RCC 7860 (cell line): Measurements from ENCODE around the gene CITED1.
"Not testable (repeated sequence)": the region's sequence is repeated elsewhere in the genome, so short reads cannot be mapped to it uniquely, and the experiment has no call there.

Experiments used
- DNase-seq: peaks from one replicate; pipeline ENCODE4 v3.0.0-alpha.2; 2015; ENCODE audit warnings: low spot score
- FAIRE-seq: peaks from 2 replicates; lab custom pipeline; 2012; peaks lifted over from hg19 to GRCh38; lab: Jason Lieb, UNC

The CITED1 gene, protein sequence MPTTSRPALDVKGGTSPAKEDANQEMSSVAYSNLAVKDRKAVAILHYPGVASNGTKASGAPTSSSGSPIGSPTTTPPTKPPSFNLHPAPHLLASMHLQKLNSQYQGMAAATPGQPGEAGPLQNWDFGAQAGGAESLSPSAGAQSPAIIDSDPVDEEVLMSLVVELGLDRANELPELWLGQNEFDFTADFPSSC

GRCh38 chrX:72305286-72306084 is at the start of gene CITED1:
Gene CITED1 (minus strand): TSS chrX:72305914. CDS start chrX:72302869, 3,045 bp downstream.
- FAIRE-seq, result no peak
- no peak for DNase-seq

DNA sequence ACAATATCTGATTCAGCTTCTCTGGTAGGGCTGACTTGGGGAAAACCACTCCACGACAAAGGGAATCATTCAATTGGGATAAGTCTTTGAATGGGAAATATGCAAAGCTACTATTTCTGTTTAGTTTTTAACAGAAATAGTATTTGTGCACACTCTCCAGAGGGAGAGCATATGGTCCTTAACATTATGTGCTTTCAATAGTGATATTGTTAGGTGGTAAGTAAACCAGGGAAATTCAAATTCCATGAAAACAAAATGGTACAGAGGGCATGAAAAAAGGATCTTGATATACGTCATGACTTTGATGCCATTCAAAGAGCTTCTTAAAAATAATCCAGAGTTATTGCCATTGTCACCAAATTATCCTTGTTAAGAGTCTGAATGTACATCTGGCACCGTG is 47.1 kb upstream of the CITED1 start:
- FAIRE-seq (no peak), DNase-seq (no peak)

DNA sequence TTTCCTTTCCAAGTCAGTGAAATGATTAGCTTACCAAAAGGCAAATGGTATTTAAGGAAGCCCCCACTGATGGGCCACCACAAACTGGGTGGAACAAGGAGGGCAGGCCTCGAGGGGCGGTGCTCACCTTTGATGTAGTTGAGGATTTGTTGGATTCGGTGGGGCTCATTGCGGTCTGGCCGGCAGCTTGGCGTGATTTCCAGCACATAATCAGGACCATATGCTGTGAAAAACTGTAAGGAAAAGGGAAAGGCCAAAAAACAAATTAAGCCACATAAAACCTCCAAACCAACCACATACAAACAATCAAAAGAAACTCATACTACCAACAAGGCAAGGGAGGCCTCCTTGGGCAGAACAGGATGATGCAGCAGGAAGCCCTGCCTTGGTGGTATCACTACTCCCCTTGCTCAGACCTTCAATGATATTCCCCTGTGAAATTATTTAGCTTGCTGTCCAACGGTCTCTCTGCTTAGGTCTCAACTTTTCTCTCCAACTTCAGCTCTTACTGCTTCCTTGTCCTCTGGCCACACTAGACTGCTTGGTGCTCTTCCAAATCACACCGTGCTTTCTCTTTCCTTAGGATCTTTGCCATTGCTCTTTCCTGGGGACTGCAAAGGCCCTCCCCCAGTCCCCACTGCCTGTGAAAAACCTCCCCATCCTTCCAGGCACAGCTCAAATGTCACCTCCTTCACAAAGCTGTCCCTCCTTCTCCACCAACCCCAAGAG is 46.1 kb upstream of the CITED1 start:
- no peak for FAIRE-seq
- DNase-seq, result no peak

DNA sequence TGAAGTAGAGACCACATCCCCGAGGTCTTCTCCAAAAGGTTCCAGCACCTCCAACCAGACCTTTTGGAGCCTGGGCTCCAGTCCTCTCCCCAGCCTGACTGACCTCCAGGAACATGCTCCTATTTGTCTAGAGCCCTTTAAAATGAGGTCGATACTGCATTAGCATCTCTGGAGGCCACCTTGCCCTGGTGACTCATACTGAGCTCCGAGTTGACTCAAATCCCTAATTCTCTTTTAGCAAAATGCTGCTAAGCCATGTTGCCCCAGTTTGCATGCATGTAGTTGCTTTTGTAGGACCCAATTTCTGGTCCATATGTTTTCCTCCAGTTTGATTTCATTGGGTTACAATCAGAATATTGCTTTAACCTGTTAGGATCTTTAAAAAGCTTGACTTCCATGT is 43.5 kb upstream of the CITED1 start:
- DNase-seq (no peak), FAIRE-seq (no peak)

GRCh38 chrX:72348247-72348979 is 42.7 kb upstream of the CITED1 start:
- no peak for FAIRE-seq

DNA sequence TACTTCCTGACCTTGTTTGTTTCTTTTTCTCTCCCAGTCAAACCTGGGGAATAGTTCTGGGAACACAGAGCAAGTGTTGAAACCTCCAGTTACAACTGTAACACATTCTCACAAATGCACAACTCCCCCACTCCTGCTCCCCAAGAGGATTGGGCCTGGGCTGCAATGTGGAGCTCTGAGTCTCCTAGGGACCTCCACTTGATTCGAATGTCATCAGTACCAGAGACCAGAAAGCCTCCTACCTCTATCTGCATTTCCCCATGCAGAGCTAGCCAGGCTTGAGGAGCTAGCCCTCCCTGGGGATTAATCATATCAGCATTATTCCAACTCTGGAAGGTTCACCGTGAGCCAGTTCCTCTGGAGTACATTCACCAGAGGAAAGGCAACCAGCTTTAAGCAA is 41.7 kb upstream of the CITED1 start:
- FAIRE-seq, result no peak
- no peak for DNase-seq

More at GRCh38 chrX:72348247-72348979, 42.7 kb upstream of the CITED1 start:
- DNase-seq, result no peak

GRCh38 chrX:72346302-72346949 is 40.7 kb upstream of the CITED1 start:
- no peak for DNase-seq

DNA sequence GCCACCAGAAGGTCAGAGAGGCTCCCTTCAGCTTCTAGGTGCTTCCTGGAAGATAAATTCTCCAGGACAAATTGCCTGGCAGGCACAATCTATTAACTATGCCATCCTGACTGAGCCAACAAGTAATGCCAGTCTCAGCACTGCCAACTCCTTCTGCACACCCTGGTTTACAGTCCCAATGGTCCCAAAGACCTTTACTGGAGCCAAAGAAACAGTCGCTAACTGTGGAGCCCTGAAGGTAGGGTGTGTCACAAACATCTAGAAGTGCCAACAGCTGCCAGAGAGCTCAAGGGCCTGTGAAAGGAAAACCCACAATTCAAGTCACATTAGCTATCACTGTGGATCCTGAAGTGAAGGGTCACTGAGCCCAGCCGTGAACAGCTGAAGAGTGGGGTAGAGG is 34.9 kb upstream of the CITED1 start:
- DNase-seq, result no peak
- no peak for FAIRE-seq

More at GRCh38 chrX:72346302-72346949, 40.7 kb upstream of the CITED1 start:
- no peak for FAIRE-seq

DNA sequence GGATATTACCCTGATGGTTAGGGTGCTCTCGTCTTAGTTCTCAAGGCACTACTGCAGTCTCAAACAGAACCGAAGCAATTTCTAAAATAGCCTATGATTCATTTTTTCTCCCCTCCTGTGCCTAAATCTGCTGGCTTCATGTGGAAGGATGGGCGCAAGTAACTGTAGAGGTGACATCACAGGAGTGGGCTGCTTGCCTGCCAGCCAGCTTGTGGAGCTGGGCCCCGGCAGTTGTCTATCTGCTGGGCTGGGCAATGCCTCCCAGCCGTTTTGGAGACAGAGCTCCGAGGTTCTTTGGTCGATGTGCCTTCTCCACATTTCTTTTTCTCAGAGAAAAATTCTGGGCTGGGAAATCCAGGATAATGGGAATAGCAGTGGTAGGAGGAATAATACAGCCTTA is 34.3 kb upstream of the CITED1 start:
- no peak for FAIRE-seq
- DNase-seq, result no peak

- DNase-seq (no peak), FAIRE-seq (no peak)
Measured at GRCh38 chrX:72330131-72330530, 24.4 kb upstream of the CITED1 start.

GRCh38 chrX:72326605-72327300 is 21.0 kb upstream of the CITED1 start:
- FAIRE-seq (no peak), DNase-seq (no peak)

- not testable (repeated sequence) for FAIRE-seq, DNase-seq
Measured at GRCh38 chrX:72319651-72320050, 13.9 kb upstream of the CITED1 start.

DNA sequence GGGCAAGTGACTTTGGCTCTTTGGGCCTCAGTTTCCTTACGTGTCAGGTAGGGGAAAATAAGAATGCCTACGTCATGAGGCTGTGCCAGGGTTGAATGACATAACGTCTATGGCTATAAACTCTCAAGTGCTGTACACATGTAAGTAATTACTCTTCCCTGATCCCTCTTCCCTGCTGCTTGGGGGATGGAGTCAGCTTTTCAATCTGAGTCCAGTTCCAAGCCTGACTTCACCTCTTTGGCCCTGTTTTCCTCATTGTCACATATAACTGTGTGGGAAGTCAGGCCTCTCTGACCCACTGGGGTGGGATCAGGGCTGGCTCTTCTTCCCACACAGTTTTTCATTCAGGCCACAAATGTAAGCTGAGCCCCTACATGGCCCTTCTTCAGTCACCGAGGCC is 11.4 kb upstream of the CITED1 start:
- FAIRE-seq, result no peak

DNA sequence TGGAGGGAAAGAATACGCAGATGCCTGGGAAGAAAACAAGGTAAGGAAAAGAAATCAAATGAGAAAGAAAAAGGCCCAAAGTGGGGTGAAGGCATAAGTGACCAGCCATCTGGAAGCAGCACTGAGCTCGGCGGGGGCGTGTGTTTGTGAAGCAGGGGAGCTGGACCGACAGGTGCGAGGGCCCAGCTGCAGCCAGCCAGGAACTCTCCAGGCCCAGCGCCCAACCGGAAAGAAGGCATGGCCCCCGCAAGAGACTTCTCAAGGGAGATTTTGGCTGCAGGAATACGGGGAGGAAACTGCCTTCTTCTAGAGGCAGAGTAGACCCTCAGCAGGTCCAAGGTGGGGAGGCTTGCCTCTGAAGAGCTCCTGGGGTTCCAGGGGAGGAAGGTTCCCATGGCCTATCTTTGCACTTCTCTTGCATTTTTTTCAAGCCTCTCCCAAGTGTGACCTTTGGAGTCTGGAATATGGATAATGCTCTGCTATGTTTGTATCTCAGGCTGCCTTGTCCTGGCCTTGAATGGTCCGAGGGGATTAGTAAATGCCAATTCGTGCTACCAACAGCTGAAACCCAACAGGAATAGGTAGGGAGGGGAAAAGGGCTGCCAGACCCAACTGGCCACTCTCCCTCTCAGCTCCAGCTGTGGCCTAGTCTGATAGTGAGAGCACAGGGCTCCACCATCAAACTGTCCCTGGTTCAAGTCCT is 10.8 kb upstream of the CITED1 start:
- DNase-seq (no peak), FAIRE-seq (no peak)

More for the DNA sequence above, 11.4 kb upstream of the CITED1 start:
- no peak for DNase-seq

GRCh38 chrX:72314881-72315280 is 9.2 kb upstream of the CITED1 start:
- FAIRE-seq, result no peak

GRCh38 chrX:72313707-72314641 is 8.3 kb upstream of the CITED1 start:
- DNase-seq, result no peak

More at GRCh38 chrX:72314881-72315280, 9.2 kb upstream of the CITED1 start:
- no peak for DNase-seq

DNA sequence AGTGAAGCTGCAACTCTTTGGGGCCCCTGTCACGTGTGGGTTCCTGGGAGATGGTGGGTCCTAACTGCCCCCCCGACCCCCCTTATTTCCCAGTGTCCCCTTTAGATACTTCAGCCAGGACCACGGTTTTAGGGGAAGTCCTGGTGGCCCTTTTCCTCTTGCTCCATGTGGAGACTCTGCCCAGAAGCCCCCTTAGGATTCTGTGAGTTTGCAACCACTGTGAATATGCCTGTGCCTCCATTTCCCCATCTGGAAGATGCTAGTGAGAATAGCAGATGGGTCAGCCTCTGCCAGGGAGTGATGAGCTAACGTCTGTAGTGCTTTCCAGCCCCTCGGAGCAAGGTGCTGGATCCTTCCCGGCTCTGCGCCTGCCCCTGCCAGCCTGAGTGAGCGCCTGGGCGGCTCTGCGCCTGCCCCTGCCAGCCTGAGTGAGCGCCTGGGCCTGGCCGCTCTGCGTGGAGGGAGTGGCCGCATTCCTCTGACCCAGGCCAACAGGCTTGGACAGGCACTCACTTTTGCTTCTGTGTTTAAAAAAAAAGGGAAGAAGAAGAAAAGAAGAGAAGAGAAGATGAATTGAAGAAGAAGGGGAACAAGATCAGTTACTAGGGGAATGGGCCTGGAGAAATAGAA is 6.7 kb upstream of the CITED1 start:
- FAIRE-seq (no peak), DNase-seq (no peak)

More at GRCh38 chrX:72313707-72314641, 8.3 kb upstream of the CITED1 start:
- no peak for FAIRE-seq
